Measurements from ENCODE around the gene GALNT9.

- TF ChIP-seq SP1 (IDR thresholded peaks at IDR 0.05), result no peak
- TF ChIP-seq FOXA1 (IDR thresholded peaks at IDR 0.05), result no peak
- no peak for TF ChIP-seq PKNOX1 (IDR thresholded peaks at IDR 0.05)
- no peak for TF ChIP-seq HDGF (IDR thresholded peaks at IDR 0.05; ENCODE audit: borderline replicate concordance)
- no peak for TF ChIP-seq L3MBTL2 (conservative IDR thresholded peaks at IDR 0.05)
- TF ChIP-seq CTBP1 (IDR thresholded peaks at IDR 0.05; ENCODE audit: borderline replicate concordance), result no peak
- no peak for TF ChIP-seq FOXK2 (IDR thresholded peaks at IDR 0.05)
- TF ChIP-seq BHLHE40 (IDR thresholded peaks at IDR 0.05; ENCODE audit: borderline replicate concordance), result no peak
- TF ChIP-seq ZNF384 (IDR thresholded peaks at IDR 0.05), result no peak
These were observed 10.5 kb upstream of the GALNT9 start for GRCh38 chr12:132339856-132340255.

Measured in HEK293T (cell line).